Breast epithelium (tissue), 4 donors: Measurements from ENCODE around the gene TMEM236. TPM values are rescaled to one million over a fixed set of nuclear protein-coding genes. Genes with fewer than 3 reads are reported as not detected.

Source experiments
- DNase-seq, 2 donors: peaks; one replicate each; pipeline ENCODE4 v3.0.0-alpha.2; 2019; ENCODE audit warnings: low spot score in 2 of 2
- H3K27ac ChIP-seq, 2 donors: fragments of 200-600 bp; sonication (generic) in 1 of 2; one replicate each; pipeline ENCODE4 v1.5.1; 2016 to 2019; ENCODE audit warnings: mild to moderate bottlenecking in 1 of 2
- H3K27me3 ChIP-seq, 2 donors: fragments of 200-600 bp; sonication (generic) in 1 of 2; one replicate each; pipeline versions ENCODE4 v1.5.1 to v1.6.0; 2017 to 2019; ENCODE audit warnings: control low read depth in 1 of 2, mild to moderate bottlenecking in 1 of 2
- H3K36me3 ChIP-seq: fragments of 200-600 bp; one replicate; pipeline ENCODE4 v1.5.1; 2019
- H3K4me1 ChIP-seq, 2 donors: fragments of 200-600 bp; sonication (generic); one replicate each; pipeline ENCODE4 v1.5.1; 2016 to 2019; ENCODE audit warnings: control low read depth in 1 of 2
- H3K4me3 ChIP-seq, 3 donors: fragments of 200-600 bp; sonication (generic); 1 replicate in 2 of 3; 2 replicates in 1 of 3; pipeline ENCODE4 v1.5.1; 2016 to 2019; ENCODE audit warnings: mild to moderate bottlenecking in 3 of 3, moderate library complexity in 2 of 3
- H3K9me3 ChIP-seq, 2 donors: fragments of 200-600 bp; sonication (generic) in 1 of 2; one replicate each; pipeline ENCODE4 v1.5.1; 2016 to 2019; ENCODE audit warnings: control low read depth in 1 of 2
- CTCF ChIP-seq, 3 donors: fragments of 450-650 bp; IDR thresholded peaks; one replicate each; pipeline ENCODE4 v1.5.1; 2016 to 2017; ENCODE audit warnings: antibody characterized with exemption in 3 of 3, mild to moderate bottlenecking in 3 of 3, moderate library complexity in 3 of 3
- POLR2A ChIP-seq: fragments of 450-650 bp; IDR thresholded peaks from one replicate; pipeline ENCODE4 v1.6.1; 2016; ENCODE audit warnings: antibody characterized with exemption, mild to moderate bottlenecking, moderate library complexity
- POLR2AphosphoS5 ChIP-seq, 3 donors: sonication (generic); formaldehyde crosslinking; IDR thresholded peaks; one replicate each; pipeline ENCODE4 v1.6.1; 2017; ENCODE audit warnings: antibody characterized with exemption in 3 of 3
- intact Hi-C: fragments of 100-400 bp; cut with DNase I; formaldehyde crosslinking; loops from one replicate; pipeline ENCODE4 v1.15.1; 2023; ENCODE audit warnings: low total_unique reads
- total RNA-seq, 3 donors: library from RNA; depleted of rRNA; stranded (reverse); fragments of >200 nt; gene quantifications; one replicate each; pipeline ENCODE4 v1.1.0, GENCODE V29; 2016

Gene TMEM236
- total RNA-seq, 3 donors from 2014 or later: 0.59 to 2.9 (median 0.66) TPM

GRCh38 chr10:17841050-17841449 is 89.0 kb downstream of the TMEM236 start:
- TF ChIP-seq POLR2A (no peak), CTCF (IDR thresholded peaks at IDR 0.05) (no peak), POLR2AphosphoS5 (IDR thresholded peaks at IDR 0.05) (no peak)
- Histone ChIP-seq H3K4me1 (no peaks in the 10 kb centered on the region), H3K27ac (no peak overlapping the region), H3K9me3 (no peaks in the 10 kb centered on the region), H3K27me3 (no peaks in the 10 kb centered on the region), H3K36me3 (no peaks in the 10 kb centered on the region), H3K4me3 (no peak overlapping the region)
- DNase-seq: no peak
- intact Hi-C loops: no loop called here

GRCh38 chr10:17842641-17843040 is 90.6 kb downstream of the TMEM236 start:
- Histone ChIP-seq H3K36me3 (no peaks in the 10 kb centered on the region), H3K27ac (no peak overlapping the region), H3K4me3 (no peak overlapping the region), H3K27me3 (no peaks in the 10 kb centered on the region), H3K4me1 (no peaks in the 10 kb centered on the region), H3K9me3 (no peaks in the 10 kb centered on the region)
- intact Hi-C loops: no loop called here
- no peak for DNase-seq
- TF ChIP-seq POLR2AphosphoS5 (IDR thresholded peaks at IDR 0.05) (no peak), CTCF (IDR thresholded peaks at IDR 0.05) (no peak), POLR2A (no peak)

- no peaks in the 10 kb centered on the region for H3K4me1 ChIP-seq
- H3K27ac ChIP-seq: no peak overlapping the region
- H3K9me3 ChIP-seq: no peaks in the 10 kb centered on the region
- no peak overlapping the region for H3K4me3 ChIP-seq
- DNase-seq: no peak
- intact Hi-C loops: no loop called here
- no peaks in the 10 kb centered on the region for H3K27me3 ChIP-seq
- H3K36me3 ChIP-seq: no peaks in the 10 kb centered on the region
- TF ChIP-seq CTCF (IDR thresholded peaks at IDR 0.05) (peak in 1 of 3 donors; percentile 23), POLR2AphosphoS5 (IDR thresholded peaks at IDR 0.05) (no peak), POLR2A (no peak)
These were observed 95.7 kb downstream of the TMEM236 start for GRCh38 chr10:17847585-17848296.

GRCh38 chr10:17848646-17849045 is 96.6 kb downstream of the TMEM236 start:
- intact Hi-C loops: no loop called here
- Histone ChIP-seq H3K9me3 (no peaks in the 10 kb centered on the region), H3K27ac (no peak overlapping the region), H3K4me1 (no peaks in the 10 kb centered on the region), H3K36me3 (no peaks in the 10 kb centered on the region), H3K4me3 (no peak overlapping the region), H3K27me3 (no peaks in the 10 kb centered on the region)
- DNase-seq: no peak
- TF ChIP-seq POLR2AphosphoS5 (IDR thresholded peaks at IDR 0.05): no peak
- TF ChIP-seq POLR2A: no peak

Other genes starting within 250 kb of the TMEM236 start
- 10 to 100 TPM; 13.1 to 60.3 (median 13.2) TPM for gene HACD1, start 134.8 kb upstream of the TMEM236 start, total RNA-seq
- gene STAM, start 108.0 kb upstream of the TMEM236 start, total RNA-seq: 10 to 100 TPM; 19.0 to 25.2 (median 22.7) TPM
- 100 to 1,000 TPM in 1 of 3 donors, 10 to 100 TPM in 2; 13.8 to 197 (median 29.3) TPM for gene MRC1, start 57.1 kb downstream of the TMEM236 start, total RNA-seq
- gene SLC39A12, start 199.7 kb downstream of the TMEM236 start, total RNA-seq: under 1 TPM; under 0.01 to 0.88 (median 0.16) TPM